GM12878 (cell line): ENCODE data around the gene ASB4. TPM values are rescaled to one million over a fixed set of nuclear protein-coding genes. Genes with fewer than 3 reads are reported as not detected.
"Not testable (repeated sequence)": the region's sequence is repeated elsewhere in the genome, so short reads cannot be mapped to it uniquely, and the experiment has no call there.

ENCODE experiments used
- ATAC-seq: fragments of 200-7000 bp; cut with Tn5 transposase; 3 replicates; pipeline ENCODE4 v1.9.1; 2020; ENCODE audit warnings: mild to moderate bottlenecking, moderate library complexity
- BruUV-seq: library from RNA; stranded (reverse); fragments of 400-500 nt; replicated peaks from 2 replicates; lab custom pipeline; 2021; lab: Mats Ljungman, UMichigan
- CTCF ChIA-PET: fragments of 300-600 bp; sonication (Branson Sonifier 250); formaldehyde crosslinking; extraction: SDS; loops from one replicate; lab custom pipeline; 2021; ENCODE audit warnings: inconsistent platforms; lab: Yijun Ruan, JAX
- POLR2A ChIA-PET: fragments of 350-600 bp; formaldehyde crosslinking; extraction: SDS; loops from one replicate; lab custom pipeline; 2021; ENCODE audit warnings: inconsistent platforms; lab: Charles Lee
- RAD21 ChIA-PET: fragments of 300-600 bp; sonication (Branson Sonifier 250); formaldehyde crosslinking; loops from one replicate; lab custom pipeline; 2023; ENCODE audit warnings: antibody characterized with exemption; ENCODE audit not compliant: unreplicated experiment; lab: Charles Lee
- SMC1A ChIA-PET: fragments of 300-600 bp; sonication (Branson Sonifier 250); formaldehyde crosslinking; loops from one replicate; lab custom pipeline; 2023; ENCODE audit not compliant: unreplicated experiment, uncharacterized antibody; lab: Charles Lee
- DNase-seq: peaks from one replicate; pipeline ENCODE4 v3.0.0-alpha.2; 2011; ENCODE audit warnings: low read depth, low spot score
- FAIRE-seq: peaks from 3 replicates; lab custom pipeline; 2011; peaks lifted over from hg19 to GRCh38; lab: Jason Lieb, UNC
- H2AFZ ChIP-seq: 2 replicates; pipeline ENCODE4 v1.6.0; 2011; ENCODE audit warnings: low read depth, low read length, control low read depth; ENCODE audit not compliant: control insufficient read depth
- H3K27ac ChIP-seq: 2 replicates; pipeline ENCODE4 v1.5.1; 2011; ENCODE audit warnings: control low read depth; ENCODE audit not compliant: control insufficient read depth, insufficient read depth
- H3K27me3 ChIP-seq, 2 experiments: replicated peaks in 1 of 2; 2 replicates each; pipeline versions ENCODE4 v1.6.0 to v1.6.1; 2011; ENCODE audit warnings: low read length in 1 of 2; ENCODE audit not compliant: control insufficient read depth in 2 of 2, insufficient read depth in 2 of 2
- H3K36me3 ChIP-seq, 2 experiments: 2 replicates each; pipeline ENCODE4 v1.5.1; 2011; ENCODE audit warnings: low read length in 1 of 2; ENCODE audit not compliant: control insufficient read depth in 2 of 2, insufficient read depth in 2 of 2
- H3K4me1 ChIP-seq: 2 replicates; pipeline ENCODE4 v1.6.1; 2011; ENCODE audit warnings: mild to moderate bottlenecking, low read length, moderate library complexity, mixed read lengths; ENCODE audit not compliant: control insufficient read depth, insufficient read depth
- H3K4me2 ChIP-seq: 2 replicates; pipeline ENCODE4 v1.6.0; 2011; ENCODE audit warnings: control low read depth; ENCODE audit not compliant: control insufficient read depth, insufficient read depth
- H3K4me3 ChIP-seq: fragments of 200-600 bp; sonication (generic); 2 replicates; pipeline ENCODE4 v1.5.1; 2016
- H3K79me2 ChIP-seq: 2 replicates; pipeline ENCODE4 v1.6.0; 2011; ENCODE audit warnings: low read length; ENCODE audit not compliant: control insufficient read depth, insufficient read depth
- H3K9ac ChIP-seq: 2 replicates; pipeline ENCODE4 v1.8.0; 2011; ENCODE audit warnings: low read length, control low read depth, mixed read lengths; ENCODE audit not compliant: control insufficient read depth, insufficient read depth
- H3K9me3 ChIP-seq: replicated peaks from 3 replicates; pipeline ENCODE4 v1.5.1; 2011; ENCODE audit warnings: mild to moderate bottlenecking, low read length; ENCODE audit not compliant: control insufficient read depth, insufficient read depth
- H4K20me1 ChIP-seq: 2 replicates; pipeline ENCODE4 v1.6.0; 2011; ENCODE audit not compliant: control insufficient read depth, insufficient read depth
- HDAC6 ChIP-seq: fragments of 200-600 bp; sonication (generic); IDR thresholded peaks from one replicate; pipeline ENCODE4 v1.8.0; 2017; ENCODE audit warnings: antibody characterized with exemption; ENCODE audit not compliant: unreplicated experiment
- WGBS: methylation state at CpG from one replicate; pipeline ENCODE4 v1.1.6; 2016; ENCODE audit warnings: low lambda C conversion rate; ENCODE audit not compliant: insufficient replicate concordance, insufficient coverage; ENCODE audit errors: missing lambda C conversion rate; 5-methylcytosine and 5-hydroxymethylcytosine counted together
- in situ Hi-C: fragments of 300-500 bp; cut with MboI; formaldehyde crosslinking; loops from 9 replicates; pipeline ENCODE4 v1.14.3; 2018; ENCODE audit warnings: mixed read lengths
- intact Hi-C: fragments of 100-400 bp; cut with micrococcal nuclease; formaldehyde crosslinking; loops from one replicate; pipeline ENCODE4 v1.14.2; 2022; ENCODE audit not compliant: unreplicated experiment
- polyA plus RNA-seq, 11 experiments: library from polyadenylated mRNA; depleted of rRNA in 4 of 11; unstranded in 6 of 11; stranded (reverse) in 5 of 11; fragments of >200 nt; fragmentation: Nextera tagmentation in 4 of 11; fragmentation: Illumina TruSeq in 1 of 11; extraction: Ambion mirVana in 4 of 11; extraction: Trizol in 1 of 11; gene quantifications; 1 replicate in 1 of 11; 2 replicates in 10 of 11; pipeline versions ENCODE4 v1.2.1 to v1.2.3, GENCODE V29; 2011 to 2016; ENCODE audit warnings: inconsistent platforms in 2 of 11, missing spikeins in 2 of 11, low read depth in 1 of 11
- total RNA-seq, 4 experiments: library from RNA; depleted of rRNA in 3 of 4; stranded (reverse); fragments of >200 nt in 3 of 4; fragmentation: Illumina TruSeq in 1 of 4; extraction: Trizol in 1 of 4; gene quantifications; 2 replicates each; pipeline versions ENCODE4 v1.2.1 to v1.2.3, GENCODE V29; 2013 to 2021

ASB4 gene
- total and polyA plus RNA-seq, 10 of the 15 experiments (the other 5 are each of a cell fraction or from before 2014, with no cell fraction given) = 0.12 to 1.1 TPM; not detected in 8

DNA sequence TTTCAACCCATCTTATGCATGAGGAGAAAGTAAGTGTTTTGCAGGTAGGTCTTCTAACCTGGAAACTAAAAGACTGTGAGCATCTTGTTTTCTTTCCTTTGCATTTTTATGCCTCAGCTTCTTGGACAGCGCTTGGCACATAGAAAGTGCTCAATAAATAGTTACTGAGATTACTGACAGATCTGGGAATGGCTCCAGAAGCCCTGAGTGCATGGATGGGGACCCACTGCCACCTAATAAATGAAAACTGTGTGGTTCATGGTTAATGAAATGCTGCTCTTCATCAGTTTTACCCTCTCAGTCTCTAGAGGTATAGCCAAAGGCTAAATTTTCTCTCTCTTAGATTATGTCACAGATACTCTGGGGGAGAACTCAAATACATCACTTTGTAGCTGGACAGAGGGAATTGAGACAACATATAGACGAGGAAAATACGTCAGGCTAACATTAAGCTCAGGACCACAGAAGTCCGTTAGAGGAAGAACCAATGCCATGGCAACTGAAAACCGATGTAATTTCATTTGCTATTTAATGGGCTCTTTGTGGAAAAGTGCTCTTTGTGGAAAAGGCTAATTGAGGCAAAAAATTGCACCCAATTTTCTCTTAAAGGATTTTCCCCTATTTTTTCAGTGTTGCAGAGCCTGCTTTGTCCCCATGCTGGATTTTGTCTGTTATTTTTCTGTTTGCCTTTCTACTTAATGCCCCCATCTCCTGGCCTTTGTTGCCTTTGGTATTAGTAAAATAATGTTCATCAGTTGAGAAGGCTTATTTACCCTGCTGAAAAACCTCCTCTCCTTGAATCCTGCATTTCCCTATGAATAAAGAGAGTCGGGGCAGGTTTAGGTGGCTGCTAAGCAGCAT, 17.8 kb downstream of the ASB4 start:
- ATAC-seq (peak; percentile 2; the same call in 2 of the 3 replicates), FAIRE-seq (no peak), DNase-seq (no peak)
- no peak for TF ChIP-seq HDAC6
- WGBS = 80% methylated on average over 6 of the region's 6 CpGs
- no peaks in the 10 kb centered on the region for H3K79me2 ChIP-seq
- no peak overlapping the region for H3K4me2 ChIP-seq
- no peaks in the 10 kb centered on the region for H4K20me1 ChIP-seq
- peaks cover 8% of the 10 kb centered on the region for H3K4me1 ChIP-seq
- H3K9me3 ChIP-seq = no peaks in the 10 kb centered on the region; the same call in 2 of the 3 replicates
- H3K27ac ChIP-seq = no peak overlapping the region
- in situ Hi-C loops = no loop called here
- H3K36me3 ChIP-seq = no peaks in the 10 kb centered on the region
- ChIA-PET RAD21 (interaction anchor here (0.6 to 5.2 kb wide), 8 partner anchors 8 to 1054 kb away, joined by 3 to 51 read pairs (median 4); no protein-coding TSS in a partner anchor), POLR2A (interaction anchor here (0.8 to 1.4 kb wide), 3 partner anchors 18 to 30 kb away, joined by 3 read pairs; partner anchors contain the start of gene ASB4), CTCF (interaction anchor here (0.8 to 5.3 kb wide), 9 partner anchors 9 to 368 kb away, joined by 3 to 82 read pairs (median 5); no protein-coding TSS in a partner anchor), SMC1A (interaction anchor here (0.9 to 5.7 kb wide), 11 partner anchors 9 to 187 kb away, joined by 3 to 87 read pairs (median 4); no protein-coding TSS in a partner anchor)
- intact Hi-C loops = loop anchor here (5.0 kb wide), 1 partner anchor 991 kb away; no protein-coding TSS in a partner anchor
- BruUV-seq = no TSS peak
- H3K27me3 ChIP-seq = no peaks in the 10 kb centered on the region
- H3K9ac ChIP-seq = no peak overlapping the region
- H2AFZ ChIP-seq = no peak overlapping the region
- H3K4me3 ChIP-seq = no peak overlapping the region

DNA sequence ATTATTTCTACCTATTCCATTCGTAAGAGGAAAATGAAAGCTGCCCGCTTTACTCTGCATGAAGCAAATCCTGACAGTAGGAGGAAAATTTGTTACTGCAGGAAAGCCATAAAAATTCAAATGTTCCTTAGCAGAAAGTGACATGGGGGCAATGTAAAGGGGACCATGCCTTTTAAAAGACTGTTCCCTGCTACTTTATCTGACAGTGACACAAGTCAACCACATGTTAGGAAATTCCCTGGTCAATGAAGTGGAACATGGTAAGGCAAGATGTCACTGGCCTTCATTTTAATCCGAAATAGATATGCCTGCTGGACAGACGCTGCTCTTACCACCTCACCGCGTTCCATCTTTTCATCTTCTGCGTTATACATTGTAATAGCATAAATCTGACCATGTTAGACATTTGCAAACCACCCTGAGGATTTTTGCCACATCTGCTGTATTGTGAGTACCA, 18.4 kb downstream of the ASB4 start:
- ChIA-PET CTCF (interaction anchor here (1.5 to 5.3 kb wide), 4 partner anchors 8 to 186 kb away, joined by 5 to 82 read pairs (median 15); no protein-coding TSS in a partner anchor), SMC1A (interaction anchor here (1.0 to 5.7 kb wide), 4 partner anchors 8 to 186 kb away, joined by 3 to 87 read pairs (median 21); no protein-coding TSS in a partner anchor), POLR2A (interaction anchor here (1.4 kb wide), 1 partner anchor 30 kb away, joined by 3 read pairs; no protein-coding TSS in a partner anchor), RAD21 (interaction anchor here (5.2 kb wide), 1 partner anchor 27 kb away, joined by 51 read pairs; no protein-coding TSS in a partner anchor)
- FAIRE-seq, DNase-seq, ATAC-seq, H3K4me1 ChIP-seq, H3K9ac ChIP-seq, H3K79me2 ChIP-seq, BruUV-seq, H3K36me3 ChIP-seq, H3K27me3 ChIP-seq, H3K4me2 ChIP-seq, H2AFZ ChIP-seq, H3K9me3 ChIP-seq, H4K20me1 ChIP-seq, H3K27ac ChIP-seq, H3K4me3 ChIP-seq, in situ Hi-C loops: not testable (repeated sequence)
- intact Hi-C loops = loop anchor here (5.0 kb wide), 1 partner anchor 992 kb away; no protein-coding TSS in a partner anchor
- 83% methylated on average over 7 of the region's 7 CpGs for WGBS
